T-cell (primary cell): Measurements from ENCODE around the gene CD22. TPM values are rescaled to one million over a fixed set of nuclear protein-coding genes. Genes with fewer than 3 reads are reported as not detected.
"Not testable (repeated sequence)": the region's sequence is repeated elsewhere in the genome, so short reads cannot be mapped to it uniquely, and the experiment has no call there.

ENCODE experiments used
- ATAC-seq, 4 experiments: fragments of 200-7000 bp in 3 of 4; fragments of 150-1000 bp in 1 of 4; cut with Tn5 transposase; replicated peaks in 1 of 4; 1 replicate in 3 of 4; 2 replicates in 1 of 4; pipeline ENCODE4 v1.10.0; 2021; ENCODE audit warnings: moderate library complexity in 3 of 4, mild to moderate bottlenecking in 2 of 4, moderate number of reproducible peaks in 1 of 4
- CTCF ChIA-PET, 2 donors: fragments of 300-600 bp; sonication (Branson Sonifier 250); formaldehyde crosslinking; loops; one replicate each; lab custom pipeline; 2022; ENCODE audit warnings: antibody characterized with exemption in 2 of 2; lab: Charles Lee
- POLR2A ChIA-PET, 2 donors: fragments of 300-600 bp; sonication (Branson Sonifier 250); formaldehyde crosslinking; loops; one replicate each; lab custom pipeline; 2022; ENCODE audit warnings: antibody characterized with exemption in 2 of 2; lab: Charles Lee
- DNase-seq, 35 experiments: peaks; one replicate each; pipeline versions ENCODE4 v3.0.0 to v3.0.0-alpha.2; 2013 to 2023
- H3K27ac ChIP-seq: one replicate; pipeline ENCODE4 v1.5.1; 2013; ENCODE audit warnings: low read length
- H3K27me3 ChIP-seq, 2 experiments: replicated peaks in 1 of 2; 1 replicate in 1 of 2; 2 replicates in 1 of 2; pipeline versions ENCODE4 v1.6.1 to v1.7.0; 2013; ENCODE audit warnings: low read length in 1 of 2, mixed read lengths in 1 of 2; ENCODE audit not compliant: control insufficient read depth in 2 of 2, insufficient read depth in 2 of 2; ENCODE audit errors: extremely low read depth in 1 of 2
- H3K36me3 ChIP-seq, 2 donors: 1 replicate in 1 of 2; 2 replicates in 1 of 2; pipeline versions ENCODE4 v1.6.1 to v1.7.0; 2013; ENCODE audit warnings: low read length in 1 of 2; ENCODE audit not compliant: control insufficient read depth in 2 of 2, insufficient read depth in 1 of 2; ENCODE audit errors: extremely low read depth in 1 of 2
- H3K4me1 ChIP-seq, 2 experiments: 1 replicate in 1 of 2; 2 replicates in 1 of 2; pipeline versions ENCODE4 v1.6.1 to v1.7.0; 2013; ENCODE audit warnings: low read length in 2 of 2, mixed read lengths in 1 of 2; ENCODE audit not compliant: insufficient read depth in 2 of 2, control insufficient read depth in 1 of 2; ENCODE audit errors: extremely low read depth in 1 of 2
- H3K4me3 ChIP-seq, 2 donors: 1 replicate in 1 of 2; 2 replicates in 1 of 2; pipeline versions ENCODE4 v1.5.1 to v1.7.0; 2013; ENCODE audit warnings: mild to moderate bottlenecking in 2 of 2, low read length in 1 of 2, moderate library complexity in 1 of 2; ENCODE audit not compliant: control insufficient read depth in 1 of 2; ENCODE audit errors: extremely low read depth in 1 of 2
- H3K9me3 ChIP-seq: 2 replicates; pipeline ENCODE4 v1.7.0; 2013
- H3K27ac Mint-ChIP-seq, 2 donors: one replicate each; pipeline ENCODE4 v1.8.0; 2020 to 2021; ENCODE audit warnings: mild to moderate bottlenecking in 2 of 2, mixed read lengths in 2 of 2
- H3K27me3 Mint-ChIP-seq, 2 donors: one replicate each; pipeline ENCODE4 v1.8.0; 2021 to 2022; ENCODE audit warnings: mixed read lengths in 2 of 2
- H3K36me3 Mint-ChIP-seq: one replicate; pipeline ENCODE4 v1.8.0; 2021; ENCODE audit warnings: mixed read lengths
- H3K4me1 Mint-ChIP-seq, 3 donors: one replicate each; pipeline ENCODE4 v1.8.0; 2020 to 2022; ENCODE audit warnings: mixed read lengths in 3 of 3, mild to moderate bottlenecking in 1 of 3
- H3K4me3 Mint-ChIP-seq, 3 donors: one replicate each; pipeline ENCODE4 v1.8.0; 2020 to 2022; ENCODE audit warnings: mild to moderate bottlenecking in 3 of 3, mixed read lengths in 3 of 3, moderate library complexity in 3 of 3
- H3K9me3 Mint-ChIP-seq, 3 donors: one replicate each; pipeline ENCODE4 v1.8.0; 2020 to 2022; ENCODE audit warnings: mixed read lengths in 3 of 3
- WGBS: methylation state at CpG from one replicate; pipeline ENCODE4 v1.1.5; 2013; ENCODE audit warnings: missing lambda C conversion rate; ENCODE audit not compliant: insufficient coverage; 5-methylcytosine and 5-hydroxymethylcytosine counted together
- total RNA-seq, 35 experiments: library from RNA in 6 of 35; stranded (reverse) in 6 of 35; fragments of 120-200 nt in 1 of 35; gene quantifications; one replicate each; pipeline versions ENCODE4 v1.2.1 to v1.2.4 and lab custom pipeline; 2013 to 2026

Gene CD22
- total RNA-seq, 5 donors from 2014 or later (not counting 1 experiment from before 2014, with no cell fraction given), result 6.6 to 25.7 (median 8.7) TPM

DNA sequence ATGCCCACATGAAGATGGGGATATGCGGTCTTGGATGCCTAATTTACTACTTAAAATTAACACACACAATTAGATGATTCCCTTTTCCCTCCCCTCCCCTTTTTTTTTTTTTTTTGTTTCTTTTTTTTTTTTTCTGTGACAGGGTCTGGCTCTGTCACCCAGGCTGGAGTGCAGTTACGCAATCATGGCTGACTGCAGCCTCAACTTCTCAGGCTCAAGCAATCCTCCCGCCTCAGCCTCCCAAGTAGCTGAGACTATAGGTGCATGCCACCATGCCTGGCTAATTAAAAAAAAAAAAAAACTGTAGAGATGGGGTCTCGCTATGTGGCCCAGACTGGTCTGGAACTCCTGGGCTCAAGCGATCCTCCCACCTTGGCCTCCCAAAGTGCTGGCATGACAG is 50.6 kb downstream of the CD22 start:
- POLR2A ChIA-PET, DNase-seq, H3K4me3 ChIP-seq, ATAC-seq, H3K27me3 Mint-ChIP-seq, H3K4me1 ChIP-seq, H3K36me3 Mint-ChIP-seq, H3K9me3 Mint-ChIP-seq, H3K9me3 ChIP-seq, H3K4me1 Mint-ChIP-seq, H3K27ac ChIP-seq, CTCF ChIA-PET, H3K36me3 ChIP-seq, H3K27me3 ChIP-seq, H3K27ac Mint-ChIP-seq, H3K4me3 Mint-ChIP-seq: not testable (repeated sequence)
- WGBS, result 100% methylated on average over 2 of the region's 5 CpGs

GRCh38 chr19:35379992-35380391 is 51.0 kb downstream of the CD22 start:
- no peak for ATAC-seq
- 60% methylated on average over 1 of the region's 1 CpG for WGBS
- peaks cover 0 to 7% (median 2%) of the 10 kb centered on the region in 3 donors for H3K4me1 Mint-ChIP-seq

GRCh38 chr19:35380450-35381124 is 51.6 kb downstream of the CD22 start:
- Histone ChIP-seq H3K4me3 (no peak overlapping the region), H3K27me3 (peaks cover 0 to under 1% of the 10 kb centered on the region in 2 experiments), H3K36me3 (no peaks in the 10 kb centered on the region), H3K9me3 (no peaks in the 10 kb centered on the region), H3K4me1 (no peaks in the 10 kb centered on the region), H3K27ac (no peak overlapping the region)
- H3K4me1 Mint-ChIP-seq, result peaks cover 0 to 7% (median 0%) of the 10 kb centered on the region in 3 donors
- H3K27me3 Mint-ChIP-seq, result peaks cover 7 to 12% of the 10 kb centered on the region in 2 donors
- H3K9me3 Mint-ChIP-seq, result peaks cover 0 to 9% (median 0%) of the 10 kb centered on the region in 3 donors
- DNase-seq (no peak), ATAC-seq (no peak)
- H3K27ac Mint-ChIP-seq, result no peak overlapping the region
- no peaks in the 10 kb centered on the region for H3K36me3 Mint-ChIP-seq
- CTCF ChIA-PET, result no interaction called here
- POLR2A ChIA-PET, result no interaction called here
- WGBS, result 93% methylated on average over 5 of the region's 9 CpGs
- H3K4me3 Mint-ChIP-seq, result no peak overlapping the region

More at GRCh38 chr19:35379992-35380391, 51.0 kb downstream of the CD22 start:
- no peak for DNase-seq
- ChIA-PET POLR2A (no interaction called here), CTCF (no interaction called here)
- H3K4me3 ChIP-seq, result no peak overlapping the region
- Mint-ChIP-seq H3K4me3 (no peak overlapping the region), H3K27me3 (peaks cover 10 to 12% of the 10 kb centered on the region in 2 donors), H3K36me3 (no peaks in the 10 kb centered on the region), H3K9me3 (peaks cover 0 to 9% (median 0%) of the 10 kb centered on the region in 3 donors), H3K27ac (no peak overlapping the region)
- H3K4me1 ChIP-seq, result no peaks in the 10 kb centered on the region
- H3K9me3 ChIP-seq, result no peaks in the 10 kb centered on the region
- no peaks in the 10 kb centered on the region for H3K27me3 ChIP-seq
- H3K27ac ChIP-seq, result no peak overlapping the region
- no peaks in the 10 kb centered on the region for H3K36me3 ChIP-seq

GRCh38 chr19:35381318-35381717 is 52.3 kb downstream of the CD22 start:
- H3K9me3 Mint-ChIP-seq, result peaks cover under 1 to 10% (median 1%) of the 10 kb centered on the region in 3 donors
- no peaks in the 10 kb centered on the region for H3K36me3 ChIP-seq
- DNase-seq (no peak), ATAC-seq (no peak)
- no peaks in the 10 kb centered on the region for H3K9me3 ChIP-seq
- no peak overlapping the region for H3K4me3 ChIP-seq
- peaks cover 0 to 2% of the 10 kb centered on the region in 2 experiments for H3K27me3 ChIP-seq
- H3K27ac Mint-ChIP-seq, result no peak overlapping the region
- peaks cover 5 to 12% of the 10 kb centered on the region in 2 donors for H3K27me3 Mint-ChIP-seq
- peaks cover under 1% of the 10 kb centered on the region for H3K36me3 Mint-ChIP-seq
- peaks cover 0 to 5% (median 0%) of the 10 kb centered on the region in 3 donors for H3K4me1 Mint-ChIP-seq
- no peaks in the 10 kb centered on the region for H3K4me1 ChIP-seq
- ChIA-PET POLR2A (no interaction called here), CTCF (no interaction called here)
- no peak overlapping the region for H3K4me3 Mint-ChIP-seq
- 71% methylated on average over 3 of the region's 3 CpGs for WGBS
- H3K27ac ChIP-seq, result no peak overlapping the region

- 71% methylated on average over 1 of the region's 6 CpGs for WGBS
- Mint-ChIP-seq H3K27me3 (peaks cover 5 to 12% of the 10 kb centered on the region in 2 donors), H3K27ac (no peak overlapping the region)
Measured at GRCh38 chr19:35381926-35382325, 52.9 kb downstream of the CD22 start.

DNA sequence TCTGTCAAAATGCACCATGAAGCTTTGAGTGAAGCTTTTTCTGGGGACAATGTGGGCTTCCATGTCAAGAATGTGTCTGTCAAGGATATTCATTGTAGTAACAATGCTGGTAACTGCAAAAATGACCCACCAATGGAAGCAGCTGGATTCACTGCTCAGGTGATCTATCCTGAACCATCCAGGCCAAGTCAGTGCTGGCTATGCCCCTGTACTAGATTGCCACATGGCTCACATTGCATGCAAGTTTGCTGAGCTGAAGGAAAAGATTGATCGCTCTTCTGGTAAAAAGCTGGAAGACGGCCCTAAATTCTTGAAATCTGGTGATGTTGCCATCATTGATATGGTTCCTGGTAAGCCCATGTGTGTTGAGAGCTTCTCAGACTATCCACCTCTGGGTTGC is 54.5 kb downstream of the CD22 start:
- Histone ChIP-seq H3K27ac (no peak overlapping the region), H3K27me3 (peaks cover 0 to 5% of the 10 kb centered on the region in 2 experiments), H3K4me1 (no peaks in the 10 kb centered on the region), H3K36me3 (no peaks in the 10 kb centered on the region), H3K9me3 (no peaks in the 10 kb centered on the region), H3K4me3 (no peak overlapping the region)
- ChIA-PET POLR2A (interaction anchor here in 1 of 2 donors (0.5 to 0.7 kb wide), 2 partner anchors 102 to 123 kb away, joined by 3 to 4 read pairs; no protein-coding TSS in a partner anchor), CTCF (interaction anchor here in 1 of 2 donors (0.7 kb wide), 1 partner anchor 489 kb away, joined by 3 read pairs; no protein-coding TSS in a partner anchor)
- ATAC-seq, result no peak
- WGBS, result 87% methylated on average over 2 of the region's 2 CpGs
- Mint-ChIP-seq H3K36me3 (peaks cover 3% of the 10 kb centered on the region), H3K4me3 (no peak overlapping the region), H3K27ac (no peak overlapping the region), H3K9me3 (peaks cover 3 to 13% (median 5%) of the 10 kb centered on the region in 3 donors), H3K27me3 (peaks cover 5 to 12% of the 10 kb centered on the region in 2 donors), H3K4me1 (no peaks in the 10 kb centered on the region)
- no peak for DNase-seq

More at GRCh38 chr19:35381926-35382325, 52.9 kb downstream of the CD22 start:
- Histone ChIP-seq H3K27ac (no peak overlapping the region), H3K4me1 (no peaks in the 10 kb centered on the region), H3K27me3 (peaks cover 0 to 2% of the 10 kb centered on the region in 2 experiments), H3K9me3 (no peaks in the 10 kb centered on the region), H3K4me3 (no peak overlapping the region), H3K36me3 (no peaks in the 10 kb centered on the region)
- ATAC-seq (no peak), DNase-seq (no peak)
- ChIA-PET CTCF (interaction anchor here in 1 of 2 donors (0.7 kb wide), 1 partner anchor 204 kb away, joined by 3 read pairs; the partner anchor contains the start of gene PMIS2), POLR2A (no interaction called here)
- Mint-ChIP-seq H3K4me3 (no peak overlapping the region), H3K36me3 (peaks cover 3% of the 10 kb centered on the region), H3K9me3 (peaks cover 3 to 16% (median 5%) of the 10 kb centered on the region in 3 donors), H3K4me1 (peaks cover 0 to 3% (median 0%) of the 10 kb centered on the region in 3 donors)
